ENCODE measurements around the gene TOMM20L. TPM values are rescaled to one million over a fixed set of nuclear protein-coding genes. Genes with fewer than 3 reads are reported as not detected.

Gene TOMM20L
- polyA plus RNA-seq, 1 of the 3 experiments (the other 2 are of a cell fraction), result not detected

DNA sequence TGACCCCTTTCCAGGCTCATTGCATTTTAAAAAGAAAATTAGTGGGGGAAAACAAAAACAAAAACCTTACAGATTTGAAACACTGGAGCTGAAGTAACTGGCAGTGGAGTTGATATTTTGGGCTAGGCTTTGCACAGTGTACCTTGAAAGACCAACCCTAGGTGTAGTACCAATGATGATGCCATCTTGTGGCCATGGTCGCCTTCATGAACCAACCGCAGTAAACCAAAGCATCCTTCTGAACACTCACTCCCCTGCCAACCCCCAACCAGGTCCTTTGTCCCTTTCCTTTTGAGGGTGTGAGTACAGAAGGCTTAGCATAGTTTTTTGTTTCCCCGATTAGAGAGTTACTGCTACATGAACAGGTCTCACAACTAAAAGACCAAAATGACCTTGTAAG lies 5.9 kb downstream of the TOMM20L start:
- WGBS (ENCODE audit: low lambda C conversion rate), result 85% methylated on average over 3 of the region's 3 CpGs

DNA sequence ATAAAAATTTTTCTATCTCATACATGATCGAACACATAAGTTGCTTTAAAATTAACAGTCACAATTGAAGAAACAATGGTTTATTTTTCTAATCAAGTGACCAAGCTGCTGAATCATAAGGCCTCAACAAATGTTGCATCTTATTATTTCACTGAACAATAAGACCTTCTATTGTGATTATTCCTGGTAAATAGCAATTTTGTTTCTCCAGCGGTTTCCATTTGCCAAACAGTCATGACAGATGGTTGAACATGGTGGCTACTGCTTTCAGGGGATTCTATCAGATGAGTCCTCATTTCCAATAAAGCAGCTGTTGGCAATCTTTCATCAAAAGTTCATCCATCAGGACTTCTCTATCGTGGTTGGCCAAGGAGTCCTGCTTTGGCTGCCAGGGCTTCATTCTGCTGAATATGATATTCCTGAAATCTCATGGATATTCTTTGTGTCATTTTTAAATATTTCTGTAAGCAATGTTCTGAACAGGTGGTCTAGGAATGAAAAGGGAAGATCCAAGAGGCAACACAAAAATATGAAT lies 13.0 kb downstream of the TOMM20L start:
- POLR2A ChIA-PET, result no interaction called here
- CTCF ChIA-PET, result interaction anchor here (2.6 kb wide), 1 partner anchor 13 kb away, joined by 11 read pairs; the partner anchor contains the start of gene TOMM20L
- H3K36me3 ChIP-seq (replicated peaks in 1 of 2; ENCODE audit: control insufficient read depth in 1 of 2, insufficient read depth in 2 of 2, low read length in 1 of 2), result peaks cover 25 to 51% of the 10 kb centered on the region in 2 experiments
- no peak overlapping the region for H3K27ac ChIP-seq (ENCODE audit: low read depth in 2 of 2, low read length in 1 of 2)
- H3K4me1 ChIP-seq (ENCODE audit: control insufficient read depth in 1 of 2, insufficient read depth in 2 of 2, low read depth in 1 of 2, low read length in 1 of 2), result no peaks in the 10 kb centered on the region
- H3K4me2 ChIP-seq, result no peak overlapping the region
- peaks cover 4% of the 10 kb centered on the region; the same call in 1 of the 2 replicates for H3K79me2 ChIP-seq (ENCODE audit: insufficient read depth)
- H3F3A ChIP-seq (replicated peaks; ENCODE audit: insufficient read depth), result no peaks in the 10 kb centered on the region
- H3K9me3 ChIP-seq, result no peaks in the 10 kb centered on the region
- H3K9ac ChIP-seq, result no peak overlapping the region
- no peak for DNase-seq
- H4K20me1 ChIP-seq (ENCODE audit: insufficient read depth), result no peaks in the 10 kb centered on the region
- no peaks in the 10 kb centered on the region for H3K9me2 ChIP-seq
- H3K4me3 ChIP-seq (ENCODE audit: low read depth in 2 of 2, low read length in 1 of 2), result no peak overlapping the region
- no peak overlapping the region for H2AFZ ChIP-seq (ENCODE audit: low read depth)
- no peaks in the 10 kb centered on the region for H3K27me3 ChIP-seq (ENCODE audit: insufficient read depth)
- 97% methylated on average over 3 of the region's 3 CpGs for WGBS (ENCODE audit: low lambda C conversion rate)
- TF ChIP-seq RCOR1 (IDR thresholded peaks at IDR 0.05; ENCODE audit: low read length) (no peak), RAD21 (IDR thresholded peaks at IDR 0.05; ENCODE audit: low read length) (no peak)
- TF ChIP-seq, protein P1, sequence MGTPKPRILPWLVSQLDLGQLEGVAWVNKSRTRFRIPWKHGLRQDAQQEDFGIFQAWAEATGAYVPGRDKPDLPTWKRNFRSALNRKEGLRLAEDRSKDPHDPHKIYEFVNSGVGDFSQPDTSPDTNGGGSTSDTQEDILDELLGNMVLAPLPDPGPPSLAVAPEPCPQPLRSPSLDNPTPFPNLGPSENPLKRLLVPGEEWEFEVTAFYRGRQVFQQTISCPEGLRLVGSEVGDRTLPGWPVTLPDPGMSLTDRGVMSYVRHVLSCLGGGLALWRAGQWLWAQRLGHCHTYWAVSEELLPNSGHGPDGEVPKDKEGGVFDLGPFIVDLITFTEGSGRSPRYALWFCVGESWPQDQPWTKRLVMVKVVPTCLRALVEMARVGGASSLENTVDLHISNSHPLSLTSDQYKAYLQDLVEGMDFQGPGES (IDR thresholded peaks at IDR 0.05; ENCODE audit: low read depth, low read length), result no peak

More for the DNA sequence above, 5.9 kb downstream of the TOMM20L start:
- ChIA-PET CTCF (no interaction called here), POLR2A (no interaction called here)
- H3K4me1 ChIP-seq (ENCODE audit: control insufficient read depth in 1 of 2, insufficient read depth in 2 of 2, low read depth in 1 of 2, low read length in 1 of 2), result no peaks in the 10 kb centered on the region
- no peaks in the 10 kb centered on the region for H4K20me1 ChIP-seq (ENCODE audit: insufficient read depth)
- no peaks in the 10 kb centered on the region for H3K27me3 ChIP-seq (ENCODE audit: insufficient read depth)
- no peak overlapping the region for H2AFZ ChIP-seq (ENCODE audit: low read depth)
- no peak for DNase-seq
- H3K9ac ChIP-seq, result no peak overlapping the region
- H3K4me3 ChIP-seq (ENCODE audit: low read depth in 2 of 2, low read length in 1 of 2), result no peak overlapping the region
- H3K79me2 ChIP-seq (ENCODE audit: insufficient read depth), result no peaks in the 10 kb centered on the region
- no peaks in the 10 kb centered on the region for H3K9me2 ChIP-seq
- H3K9me3 ChIP-seq, result no peaks in the 10 kb centered on the region
- no peak for TF ChIP-seq SIN3A (IDR thresholded peaks at IDR 0.05; ENCODE audit: borderline replicate concordance, low read depth, low read length)
- TF ChIP-seq GABPA (IDR thresholded peaks at IDR 0.05; ENCODE audit: low read depth), result no peak
- TF ChIP-seq RAD21 (IDR thresholded peaks at IDR 0.05; ENCODE audit: low read length), result no peak
- TF ChIP-seq, protein P2, sequence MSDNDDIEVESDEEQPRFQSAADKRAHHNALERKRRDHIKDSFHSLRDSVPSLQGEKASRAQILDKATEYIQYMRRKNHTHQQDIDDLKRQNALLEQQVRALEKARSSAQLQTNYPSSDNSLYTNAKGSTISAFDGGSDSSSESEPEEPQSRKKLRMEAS (IDR thresholded peaks at IDR 0.05; ENCODE audit: low read depth), result no peak
- TF ChIP-seq MXI1 (IDR thresholded peaks at IDR 0.05; ENCODE audit: low read depth, low read length), result no peak
- no peak for TF ChIP-seq EZH2phosphoT487 (IDR thresholded peaks at IDR 0.05; ENCODE audit: borderline replicate concordance, low read depth)
- no peak for TF ChIP-seq FOXJ3 (CRISPR knock-in tag; IDR thresholded peaks at IDR 0.05)
- H3K4me2 ChIP-seq, result no peak overlapping the region
- peaks cover 0 to 4% of the 10 kb centered on the region in 2 experiments for H3K36me3 ChIP-seq (replicated peaks in 1 of 2; ENCODE audit: control insufficient read depth in 1 of 2, insufficient read depth in 2 of 2, low read length in 1 of 2)
- peaks cover 3% of the 10 kb centered on the region for H3F3A ChIP-seq (replicated peaks; ENCODE audit: insufficient read depth)
- H3K27ac ChIP-seq (ENCODE audit: low read depth in 2 of 2, low read length in 1 of 2), result no peak overlapping the region

DNA sequence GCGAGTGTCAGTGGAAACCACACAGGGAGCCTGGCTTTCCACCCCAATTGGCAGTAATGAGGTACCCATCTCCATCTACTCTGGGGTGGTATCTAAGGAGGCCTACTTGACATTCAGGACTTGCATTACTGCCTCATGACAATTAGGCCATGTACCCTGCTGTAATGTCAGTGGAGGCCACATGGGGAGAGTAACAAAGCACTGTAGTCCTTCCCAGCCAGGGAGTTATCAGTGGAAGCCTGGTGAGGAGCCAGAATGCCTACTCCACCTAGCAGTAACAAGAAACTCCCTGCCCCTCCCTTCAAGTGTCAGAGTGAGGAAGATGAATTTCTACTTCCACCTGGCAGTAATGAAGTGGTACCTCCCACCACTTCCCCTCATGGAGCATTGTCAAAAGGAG lies 19.1 kb downstream of the TOMM20L start:
- H3K79me2 ChIP-seq (ENCODE audit: insufficient read depth), result peaks cover 43% of the 10 kb centered on the region
- H3K27me3 ChIP-seq (ENCODE audit: insufficient read depth), result no peaks in the 10 kb centered on the region
- H3K9me2 ChIP-seq, result no peaks in the 10 kb centered on the region
- no peak overlapping the region for H3K4me2 ChIP-seq
- no peaks in the 10 kb centered on the region for H4K20me1 ChIP-seq (ENCODE audit: insufficient read depth)
- 100% methylated on average over 1 of the region's 1 CpG for WGBS (ENCODE audit: low lambda C conversion rate)
- no peaks in the 10 kb centered on the region for H3K9me3 ChIP-seq
- no peak overlapping the region for H3K9ac ChIP-seq
- H2AFZ ChIP-seq (ENCODE audit: low read depth), result no peak overlapping the region
- H3K36me3 ChIP-seq (replicated peaks in 1 of 2; ENCODE audit: control insufficient read depth in 1 of 2, insufficient read depth in 2 of 2, low read length in 1 of 2), result peaks cover 34 to 79% of the 10 kb centered on the region in 2 experiments
- H3F3A ChIP-seq (replicated peaks; ENCODE audit: insufficient read depth), result no peaks in the 10 kb centered on the region
- no peak overlapping the region for H3K4me3 ChIP-seq (ENCODE audit: low read depth in 2 of 2, low read length in 1 of 2)
- ChIA-PET POLR2A (no interaction called here), CTCF (no interaction called here)
- TF ChIP-seq FOSL2 (IDR thresholded peaks at IDR 0.05; ENCODE audit: borderline replicate concordance, low read depth) (no peak), POLR2AphosphoS5 (IDR thresholded peaks at IDR 0.05; ENCODE audit: low read depth, low read length) (no peak), SIN3A (IDR thresholded peaks at IDR 0.05; ENCODE audit: borderline replicate concordance, low read depth, low read length) (no peak), RFX5 (IDR thresholded peaks at IDR 0.05; ENCODE audit: low read length) (no peak), JUND (IDR thresholded peaks at IDR 0.05) (no peak), NRF1 (IDR thresholded peaks at IDR 0.05; ENCODE audit: low read depth, low read length) (no peak), GATA2 (CRISPR knock-in tag; IDR thresholded peaks at IDR 0.05) (no peak), MEF2A (IDR thresholded peaks at IDR 0.05; ENCODE audit: borderline replicate concordance, low read depth) (no peak), ELF1 (IDR thresholded peaks at IDR 0.05) (no peak), EP300 (IDR thresholded peaks at IDR 0.05; ENCODE audit: borderline replicate concordance in 1 of 2, low read depth in 1 of 2, low read length in 1 of 2) (no peak), SMC3 (IDR thresholded peaks at IDR 0.05; ENCODE audit: low read depth, low read length) (no peak)
- TF ChIP-seq, protein P3, sequence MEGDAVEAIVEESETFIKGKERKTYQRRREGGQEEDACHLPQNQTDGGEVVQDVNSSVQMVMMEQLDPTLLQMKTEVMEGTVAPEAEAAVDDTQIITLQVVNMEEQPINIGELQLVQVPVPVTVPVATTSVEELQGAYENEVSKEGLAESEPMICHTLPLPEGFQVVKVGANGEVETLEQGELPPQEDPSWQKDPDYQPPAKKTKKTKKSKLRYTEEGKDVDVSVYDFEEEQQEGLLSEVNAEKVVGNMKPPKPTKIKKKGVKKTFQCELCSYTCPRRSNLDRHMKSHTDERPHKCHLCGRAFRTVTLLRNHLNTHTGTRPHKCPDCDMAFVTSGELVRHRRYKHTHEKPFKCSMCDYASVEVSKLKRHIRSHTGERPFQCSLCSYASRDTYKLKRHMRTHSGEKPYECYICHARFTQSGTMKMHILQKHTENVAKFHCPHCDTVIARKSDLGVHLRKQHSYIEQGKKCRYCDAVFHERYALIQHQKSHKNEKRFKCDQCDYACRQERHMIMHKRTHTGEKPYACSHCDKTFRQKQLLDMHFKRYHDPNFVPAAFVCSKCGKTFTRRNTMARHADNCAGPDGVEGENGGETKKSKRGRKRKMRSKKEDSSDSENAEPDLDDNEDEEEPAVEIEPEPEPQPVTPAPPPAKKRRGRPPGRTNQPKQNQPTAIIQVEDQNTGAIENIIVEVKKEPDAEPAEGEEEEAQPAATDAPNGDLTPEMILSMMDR (IDR thresholded peaks at IDR 0.05), result no peak
- no peak for DNase-seq
- H3K27ac ChIP-seq (ENCODE audit: low read depth in 2 of 2, low read length in 1 of 2), result no peak overlapping the region
- H3K4me1 ChIP-seq (ENCODE audit: control insufficient read depth in 1 of 2, insufficient read depth in 2 of 2, low read depth in 1 of 2, low read length in 1 of 2), result no peaks in the 10 kb centered on the region; a peak in 1 of 4 replicates

Data from SK-N-SH (cell line).